ENCODE data around the gene CHRNA3. TPM values are rescaled to one million over a fixed set of nuclear protein-coding genes. Genes with fewer than 3 reads are reported as not detected.

Gene CHRNA3
- polyA plus RNA-seq, 1 of the 3 experiments (the other 2 are of a cell fraction): 2.3 TPM

DNA sequence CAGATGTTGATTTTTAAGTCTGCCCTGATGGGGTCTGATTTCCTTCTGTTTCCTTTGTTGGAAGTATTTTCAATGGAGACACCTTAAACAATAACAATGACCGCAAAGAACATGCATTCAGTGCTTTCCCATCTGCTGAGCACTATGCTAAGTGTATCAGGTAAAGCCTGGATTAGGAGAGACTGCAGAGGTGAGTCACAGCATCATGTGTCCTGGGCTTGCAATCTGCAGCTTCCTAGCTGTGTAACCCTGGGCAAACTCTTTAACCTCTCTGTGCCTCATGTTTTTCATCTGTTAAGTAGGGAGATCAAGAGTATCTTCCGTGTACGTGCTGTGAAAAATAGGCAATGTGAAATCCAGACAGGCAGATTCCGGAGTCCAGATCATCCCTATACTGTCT is 33.5 kb upstream of the CHRNA3 start:
- Histone ChIP-seq H3K9ac (no peak overlapping the region), H3K27ac (ENCODE audit: low read depth in 2 of 2, low read length in 1 of 2) (no peak overlapping the region), H3F3A (replicated peaks; ENCODE audit: insufficient read depth) (no peaks in the 10 kb centered on the region), H3K4me3 (ENCODE audit: low read depth in 2 of 2, low read length in 1 of 2) (no peak overlapping the region), H3K4me2 (no peak overlapping the region), H3K9me3 (no peaks in the 10 kb centered on the region), H3K27me3 (ENCODE audit: insufficient read depth) (peaks cover 5% of the 10 kb centered on the region), H3K36me3 (replicated peaks in 1 of 2; ENCODE audit: control insufficient read depth in 1 of 2, insufficient read depth in 2 of 2, low read length in 1 of 2) (no peaks in the 10 kb centered on the region), H3K79me2 (ENCODE audit: insufficient read depth) (no peaks in the 10 kb centered on the region), H3K9me2 (no peaks in the 10 kb centered on the region), H3K4me1 (ENCODE audit: control insufficient read depth in 1 of 2, insufficient read depth in 2 of 2, low read depth in 1 of 2, low read length in 1 of 2) (peaks cover 0 to 6% of the 10 kb centered on the region in 2 experiments; a peak in 1 of 4 replicates), H4K20me1 (ENCODE audit: insufficient read depth) (no peaks in the 10 kb centered on the region), H2AFZ (ENCODE audit: low read depth) (no peak overlapping the region)
- ChIA-PET CTCF (interaction anchor here (0.7 to 0.9 kb wide), 2 partner anchors 9 to 17 kb away, joined by 3 read pairs; no protein-coding TSS in a partner anchor), POLR2A (interaction anchor here (2.7 kb wide), 1 partner anchor 17 kb away, joined by 12 read pairs; no protein-coding TSS in a partner anchor)
- TF ChIP-seq RFX5 (IDR thresholded peaks at IDR 0.05; ENCODE audit: low read length) (no peak), EP300 (IDR thresholded peaks at IDR 0.05; ENCODE audit: borderline replicate concordance in 1 of 2, low read depth in 1 of 2, low read length in 1 of 2) (no peak), TEAD4 (IDR thresholded peaks at IDR 0.05; ENCODE audit: borderline replicate concordance, insufficient read depth) (no peak), FOXM1 (IDR thresholded peaks at IDR 0.05; ENCODE audit: low read depth) (no peak), NRF1 (IDR thresholded peaks at IDR 0.05; ENCODE audit: low read depth, low read length) (no peak), RCOR1 (IDR thresholded peaks at IDR 0.05; ENCODE audit: low read length) (no peak), MXI1 (IDR thresholded peaks at IDR 0.05; ENCODE audit: low read depth, low read length) (no peak)
- TF ChIP-seq, protein P1, sequence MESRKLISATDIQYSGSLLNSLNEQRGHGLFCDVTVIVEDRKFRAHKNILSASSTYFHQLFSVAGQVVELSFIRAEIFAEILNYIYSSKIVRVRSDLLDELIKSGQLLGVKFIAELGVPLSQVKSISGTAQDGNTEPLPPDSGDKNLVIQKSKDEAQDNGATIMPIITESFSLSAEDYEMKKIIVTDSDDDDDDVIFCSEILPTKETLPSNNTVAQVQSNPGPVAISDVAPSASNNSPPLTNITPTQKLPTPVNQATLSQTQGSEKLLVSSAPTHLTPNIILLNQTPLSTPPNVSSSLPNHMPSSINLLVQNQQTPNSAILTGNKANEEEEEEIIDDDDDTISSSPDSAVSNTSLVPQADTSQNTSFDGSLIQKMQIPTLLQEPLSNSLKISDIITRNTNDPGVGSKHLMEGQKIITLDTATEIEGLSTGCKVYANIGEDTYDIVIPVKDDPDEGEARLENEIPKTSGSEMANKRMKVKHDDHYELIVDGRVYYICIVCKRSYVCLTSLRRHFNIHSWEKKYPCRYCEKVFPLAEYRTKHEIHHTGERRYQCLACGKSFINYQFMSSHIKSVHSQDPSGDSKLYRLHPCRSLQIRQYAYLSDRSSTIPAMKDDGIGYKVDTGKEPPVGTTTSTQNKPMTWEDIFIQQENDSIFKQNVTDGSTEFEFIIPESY (IDR thresholded peaks at IDR 0.05; ENCODE audit: borderline replicate concordance, low read depth): no peak
- 82% methylated on average over 4 of the region's 4 CpGs for WGBS (ENCODE audit: low lambda C conversion rate)
- no peak for DNase-seq

DNA sequence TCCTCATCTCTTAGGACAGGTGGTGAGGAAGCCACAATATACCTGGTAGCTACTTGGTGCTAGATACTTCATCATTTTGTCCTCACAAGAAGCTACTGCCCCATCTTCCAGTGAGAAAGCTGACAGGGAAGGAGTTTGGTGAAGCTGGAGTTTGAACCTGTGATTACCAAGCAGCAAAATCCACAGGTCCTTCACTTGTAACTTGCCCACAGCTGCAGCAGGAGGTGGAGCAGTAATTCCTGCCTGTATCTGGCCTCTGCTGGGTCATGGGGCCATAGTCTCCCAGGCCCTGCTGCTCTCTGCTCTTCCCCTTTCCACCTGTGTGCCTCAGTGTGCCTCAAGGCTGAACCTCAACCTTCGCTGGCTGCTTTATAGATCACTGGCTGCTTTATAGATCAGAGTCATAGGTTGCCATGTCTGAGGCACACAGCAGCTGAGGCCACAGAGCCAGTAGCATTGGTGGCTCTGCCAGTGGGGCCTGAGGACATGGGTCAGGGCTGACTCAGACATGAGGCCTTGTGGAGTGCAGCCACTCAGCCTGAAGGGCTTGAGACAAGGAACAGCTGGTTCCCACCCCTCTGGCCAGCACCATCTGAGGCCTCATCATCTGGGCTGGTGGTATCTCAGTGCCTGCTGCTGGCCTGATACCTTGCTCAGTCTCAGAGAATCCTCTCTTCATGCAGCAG is 31.3 kb upstream of the CHRNA3 start:
- no peaks in the 10 kb centered on the region for H3K9me3 ChIP-seq
- ChIA-PET POLR2A (interaction anchor here (2.7 to 2.9 kb wide), 2 partner anchors 10 to 19 kb away, joined by 12 to 13 read pairs; partner anchors contain the start of gene CHRNB4), CTCF (interaction anchor here (0.6 to 1.5 kb wide), 6 partner anchors 9 to 33 kb away, joined by 3 to 6 read pairs (median 3); partner anchors contain the start of gene CHRNB4)
- no peak overlapping the region for H3K9ac ChIP-seq
- H3K4me3 ChIP-seq (ENCODE audit: low read depth in 2 of 2, low read length in 1 of 2): no peak overlapping the region
- H3K36me3 ChIP-seq (replicated peaks in 1 of 2; ENCODE audit: control insufficient read depth in 1 of 2, insufficient read depth in 2 of 2, low read length in 1 of 2): no peaks in the 10 kb centered on the region
- DNase-seq: no peak
- 27% methylated on average over 1 of the region's 1 CpG for WGBS (ENCODE audit: low lambda C conversion rate)
- no peak overlapping the region for H3K4me2 ChIP-seq
- no peak for TF ChIP-seq POLR2AphosphoS5 (IDR thresholded peaks at IDR 0.05; ENCODE audit: low read depth, low read length)
- TF ChIP-seq FOSL2 (IDR thresholded peaks at IDR 0.05; ENCODE audit: borderline replicate concordance, low read depth): no peak
- H3K9me2 ChIP-seq: no peaks in the 10 kb centered on the region
- no peaks in the 10 kb centered on the region for H3F3A ChIP-seq (replicated peaks; ENCODE audit: insufficient read depth)
- H3K27ac ChIP-seq (ENCODE audit: low read depth in 2 of 2, low read length in 1 of 2): no peak overlapping the region; a peak in 1 of 4 replicates
- H2AFZ ChIP-seq (ENCODE audit: low read depth): no peak overlapping the region
- H4K20me1 ChIP-seq (ENCODE audit: insufficient read depth): no peaks in the 10 kb centered on the region
- H3K4me1 ChIP-seq (ENCODE audit: control insufficient read depth in 1 of 2, insufficient read depth in 2 of 2, low read depth in 1 of 2, low read length in 1 of 2): peaks cover 0 to 6% of the 10 kb centered on the region in 2 experiments; a peak in 1 of 4 replicates
- H3K27me3 ChIP-seq (ENCODE audit: insufficient read depth): peaks cover 10% of the 10 kb centered on the region
- H3K79me2 ChIP-seq (ENCODE audit: insufficient read depth): no peaks in the 10 kb centered on the region
